Measurements from ENCODE around the gene LRRC61.

DNA sequence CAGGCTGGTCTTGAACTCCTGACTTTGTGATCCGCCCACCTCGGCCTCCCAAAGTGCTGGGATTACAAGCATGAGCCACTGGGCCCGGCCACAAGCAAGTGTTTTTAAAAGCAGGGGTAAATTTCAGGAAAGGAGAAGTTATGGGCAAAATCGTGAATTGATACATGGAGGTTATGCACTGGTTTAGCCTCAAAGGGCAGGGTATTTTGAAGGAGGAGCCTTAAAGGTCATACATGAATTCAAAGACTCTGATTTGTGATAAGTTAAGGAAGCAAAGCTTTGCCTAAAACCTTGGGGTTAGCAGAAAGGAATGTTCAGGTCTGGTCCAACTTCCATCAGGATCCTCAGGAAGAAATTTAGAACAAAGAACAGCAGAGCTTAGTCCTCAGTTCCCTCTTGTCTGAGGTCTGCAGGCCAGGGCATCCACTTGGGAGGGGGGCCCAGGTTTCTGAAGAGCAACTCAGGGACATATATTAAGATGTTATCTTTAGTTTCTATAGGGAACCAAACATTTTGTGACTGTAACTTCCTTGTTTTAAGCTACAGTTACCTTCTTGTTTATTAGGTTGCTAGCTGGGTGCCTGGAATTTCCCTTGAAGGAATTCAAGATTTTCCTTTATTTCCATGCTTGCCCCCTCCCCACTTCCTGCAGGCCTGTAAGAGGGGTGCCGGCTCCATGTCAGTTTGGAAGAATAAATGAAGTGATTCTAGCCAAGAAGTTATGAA lies 42.7 kb downstream of the LRRC61 start:
- no peak for TF ChIP-seq POLR2A (IDR thresholded peaks at IDR 0.05)
- TF ChIP-seq, protein P1, sequence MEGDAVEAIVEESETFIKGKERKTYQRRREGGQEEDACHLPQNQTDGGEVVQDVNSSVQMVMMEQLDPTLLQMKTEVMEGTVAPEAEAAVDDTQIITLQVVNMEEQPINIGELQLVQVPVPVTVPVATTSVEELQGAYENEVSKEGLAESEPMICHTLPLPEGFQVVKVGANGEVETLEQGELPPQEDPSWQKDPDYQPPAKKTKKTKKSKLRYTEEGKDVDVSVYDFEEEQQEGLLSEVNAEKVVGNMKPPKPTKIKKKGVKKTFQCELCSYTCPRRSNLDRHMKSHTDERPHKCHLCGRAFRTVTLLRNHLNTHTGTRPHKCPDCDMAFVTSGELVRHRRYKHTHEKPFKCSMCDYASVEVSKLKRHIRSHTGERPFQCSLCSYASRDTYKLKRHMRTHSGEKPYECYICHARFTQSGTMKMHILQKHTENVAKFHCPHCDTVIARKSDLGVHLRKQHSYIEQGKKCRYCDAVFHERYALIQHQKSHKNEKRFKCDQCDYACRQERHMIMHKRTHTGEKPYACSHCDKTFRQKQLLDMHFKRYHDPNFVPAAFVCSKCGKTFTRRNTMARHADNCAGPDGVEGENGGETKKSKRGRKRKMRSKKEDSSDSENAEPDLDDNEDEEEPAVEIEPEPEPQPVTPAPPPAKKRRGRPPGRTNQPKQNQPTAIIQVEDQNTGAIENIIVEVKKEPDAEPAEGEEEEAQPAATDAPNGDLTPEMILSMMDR (IDR thresholded peaks at IDR 0.05) = no peak
